Measurements from ENCODE around the gene PARD3. TPM values are rescaled to one million over a fixed set of nuclear protein-coding genes. Genes with fewer than 3 reads are reported as not detected.
"Not testable (repeated sequence)": the region's sequence is repeated elsewhere in the genome, so short reads cannot be mapped to it uniquely, and the experiment has no call there.

PARD3 gene
- total RNA-seq (2014; rRNA removed; shearing (Covaris generic)), result 23.9 and 30.0 TPM in 2 replicates

GRCh38 chr10:34815185-34816084 lies at the start of gene PARD3:
Gene PARD3, minus strand, starts transcription at chr10:34815296. Its CDS starts 301 bp downstream, at chr10:34814995.
- peak; percentile 64 for DNase-seq (ENCODE audit: low read depth)

DNA sequence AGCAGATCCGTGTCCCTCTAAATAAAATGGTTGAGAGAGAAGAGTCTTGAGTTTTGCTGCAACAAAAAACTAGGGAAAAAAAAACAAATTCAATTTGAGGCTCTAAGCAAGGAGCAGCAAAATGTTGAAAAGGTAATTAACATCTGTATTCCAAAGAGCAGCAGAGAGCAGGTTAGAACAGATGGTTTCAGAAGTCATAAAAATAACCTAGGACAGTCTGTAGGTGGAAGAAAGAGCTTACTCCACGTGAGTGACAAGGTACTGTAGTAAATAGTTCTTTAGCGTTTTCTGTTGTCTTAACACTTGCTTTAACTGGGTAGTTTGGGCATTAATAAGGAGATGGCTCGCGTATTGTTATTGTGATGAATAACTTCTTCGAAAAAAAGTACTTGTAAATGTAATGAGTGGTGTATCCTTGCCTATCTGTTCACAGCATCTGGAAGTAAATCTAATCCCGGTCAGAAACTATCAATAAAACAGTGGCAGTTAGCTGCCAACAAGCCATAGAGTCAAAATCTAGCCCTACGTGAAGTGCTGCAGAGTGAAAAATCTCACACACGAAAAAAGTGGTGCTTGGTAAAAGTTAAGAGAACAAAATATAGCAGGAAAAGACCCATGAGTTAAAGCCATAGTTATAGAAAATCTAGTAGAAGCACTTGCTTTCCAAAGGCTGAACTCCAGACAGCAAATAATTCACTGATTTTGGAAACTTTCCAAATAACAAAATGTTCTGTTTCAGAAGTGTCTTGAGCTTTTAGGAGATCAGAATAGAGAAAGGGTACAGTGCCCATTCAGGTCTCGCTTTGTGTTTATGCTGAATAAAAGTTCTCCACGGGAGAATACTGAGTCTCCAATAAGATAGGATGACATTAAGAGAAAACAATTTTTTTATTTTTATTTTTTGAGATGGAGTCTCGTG lies 49.3 kb upstream of the PARD3 start:
- DNase-seq (ENCODE audit: low read depth), result no peak

- DNase-seq (ENCODE audit: low read depth), result no peak
These were observed 47.8 kb upstream of the PARD3 start for GRCh38 chr10:34862892-34863291.

GRCh38 chr10:34861293-34862021 lies 46.4 kb upstream of the PARD3 start:
- no peak for DNase-seq (ENCODE audit: low read depth)

- DNase-seq (ENCODE audit: low read depth), result peak; percentile 13
These were observed 44.1 kb upstream of the PARD3 start for GRCh38 chr10:34859170-34859569.

DNA sequence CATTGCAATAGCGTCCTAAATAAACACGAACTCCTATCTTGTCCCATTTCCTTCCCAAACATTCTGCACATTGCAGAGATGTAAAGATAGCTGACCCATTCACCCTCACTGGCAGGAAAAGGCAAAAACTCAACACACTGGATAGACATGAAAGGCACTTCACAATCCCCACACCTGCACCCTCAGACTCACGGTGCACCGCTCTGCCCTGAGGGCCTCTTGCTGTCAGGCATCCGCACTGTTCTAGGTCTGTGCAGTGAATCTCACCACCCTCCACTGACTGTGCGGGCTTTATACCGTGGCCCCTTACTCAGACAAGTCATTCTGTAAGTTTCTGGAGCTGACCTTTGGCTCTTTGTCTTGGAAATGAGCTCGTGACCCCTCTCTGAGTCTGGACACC lies 42.9 kb upstream of the PARD3 start:
- no peak for DNase-seq (ENCODE audit: low read depth)

DNA sequence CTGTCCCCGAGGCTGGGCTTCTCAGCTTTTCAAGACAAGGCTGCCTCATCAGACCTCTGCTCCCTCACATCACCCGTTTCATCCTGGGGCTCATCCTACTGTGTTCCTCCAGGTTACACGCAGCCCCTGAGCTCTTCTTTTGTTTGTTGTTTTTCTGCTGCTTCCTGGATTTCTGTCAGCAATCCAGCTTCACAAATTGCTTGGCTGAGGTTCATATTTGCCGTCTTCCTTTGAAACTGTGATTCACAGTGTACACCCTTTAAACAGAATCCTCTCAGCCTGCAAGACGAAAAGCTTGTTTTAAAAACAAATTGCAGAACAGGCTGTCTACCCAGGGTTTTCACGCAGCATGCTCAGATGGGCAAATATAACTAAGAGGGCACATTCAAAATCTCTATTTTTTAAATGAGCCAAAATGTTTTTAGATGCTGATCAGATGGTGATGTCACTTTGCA lies 39.1 kb upstream of the PARD3 start:
- DNase-seq (ENCODE audit: low read depth), result peak; percentile 53

- no peak for DNase-seq (ENCODE audit: low read depth)
These were observed 38.3 kb upstream of the PARD3 start for GRCh38 chr10:34853357-34853756.

DNA sequence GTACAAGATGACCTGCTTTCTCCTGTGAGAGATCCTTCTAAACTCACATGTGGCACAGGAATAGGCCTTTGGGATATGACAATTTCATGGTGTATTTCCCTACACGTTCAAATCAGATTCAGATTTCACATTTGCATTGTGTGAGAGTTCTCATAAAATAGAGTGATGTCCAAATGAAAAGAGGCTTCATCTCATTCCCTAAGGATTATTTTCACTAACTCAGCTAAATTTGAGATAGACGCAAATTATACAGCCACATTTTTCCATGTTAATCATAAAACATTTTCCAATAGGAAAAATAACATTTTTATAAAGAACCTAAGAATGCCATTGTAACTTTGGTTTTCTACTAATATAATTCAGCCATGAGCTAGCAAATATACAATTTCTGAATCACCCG lies 35.5 kb upstream of the PARD3 start:
- DNase-seq (ENCODE audit: low read depth), result no peak

- DNase-seq (ENCODE audit: low read depth), result no peak
These were observed 34.9 kb upstream of the PARD3 start for GRCh38 chr10:34850036-34850435.

- no peak for DNase-seq (ENCODE audit: low read depth)
These were observed 30.0 kb upstream of the PARD3 start for GRCh38 chr10:34845070-34845469.

GRCh38 chr10:34844448-34844847 lies 29.4 kb upstream of the PARD3 start:
- DNase-seq (ENCODE audit: low read depth), result no peak

- not testable (repeated sequence) for DNase-seq (ENCODE audit: low read depth)
These were observed 28.4 kb upstream of the PARD3 start for GRCh38 chr10:34843470-34843869.

DNA sequence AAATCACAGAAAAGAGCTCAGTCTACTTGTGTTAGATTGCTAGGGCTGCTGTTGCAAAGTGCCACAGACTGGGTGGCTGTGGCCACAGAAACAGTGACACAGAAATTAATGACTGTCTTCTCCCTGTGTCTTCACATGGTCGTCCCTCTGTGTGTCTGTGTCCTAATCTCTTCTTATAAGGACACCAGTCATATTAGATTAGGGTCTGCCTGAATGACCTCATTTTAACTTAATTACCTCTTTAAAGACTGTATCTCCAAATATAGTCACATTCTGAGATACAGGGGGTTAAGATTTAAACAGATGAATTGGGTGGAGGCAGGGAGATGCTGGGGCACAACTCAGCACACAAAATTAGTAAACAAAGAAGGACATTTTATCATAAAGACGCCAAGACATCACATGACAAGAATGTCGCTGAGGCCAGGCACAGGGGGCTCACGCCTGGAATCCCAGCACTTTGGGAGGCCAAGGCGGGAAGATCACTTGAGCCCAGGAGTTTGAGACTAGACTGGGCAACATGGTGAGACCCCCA lies 23.3 kb upstream of the PARD3 start:
- no peak for DNase-seq (ENCODE audit: low read depth)

DNA sequence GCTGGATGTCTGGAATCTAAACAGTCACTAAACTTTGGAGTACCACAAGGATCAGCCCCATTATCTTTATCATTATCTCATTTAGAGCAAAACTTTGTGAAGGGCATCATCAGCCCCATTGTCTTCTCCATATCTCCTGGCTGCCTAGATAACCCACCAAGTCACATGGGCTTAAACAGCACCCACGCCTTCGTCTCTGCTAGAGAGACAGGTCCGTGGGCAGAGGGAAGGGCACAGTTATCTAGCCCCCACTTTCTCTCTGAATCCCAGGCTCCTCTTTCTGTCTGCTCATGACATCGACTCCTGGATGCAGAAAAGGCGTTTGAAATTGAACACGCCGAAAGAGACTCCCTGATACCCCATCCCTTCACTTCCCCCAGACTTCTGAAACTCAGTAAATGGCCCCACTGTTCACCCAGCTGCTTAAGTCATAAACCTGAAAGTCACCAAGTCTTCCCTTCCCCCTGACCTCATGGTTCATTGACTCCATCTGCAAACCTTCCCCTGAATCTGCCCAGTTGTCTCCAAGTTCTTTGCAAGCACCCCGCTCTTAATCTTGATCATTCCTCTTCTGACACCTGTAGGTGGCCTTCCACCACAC lies 20.9 kb upstream of the PARD3 start:
- no peak for DNase-seq (ENCODE audit: low read depth)

- no peak for DNase-seq (ENCODE audit: low read depth)
These were observed 19.2 kb upstream of the PARD3 start for GRCh38 chr10:34834274-34834673.

DNA sequence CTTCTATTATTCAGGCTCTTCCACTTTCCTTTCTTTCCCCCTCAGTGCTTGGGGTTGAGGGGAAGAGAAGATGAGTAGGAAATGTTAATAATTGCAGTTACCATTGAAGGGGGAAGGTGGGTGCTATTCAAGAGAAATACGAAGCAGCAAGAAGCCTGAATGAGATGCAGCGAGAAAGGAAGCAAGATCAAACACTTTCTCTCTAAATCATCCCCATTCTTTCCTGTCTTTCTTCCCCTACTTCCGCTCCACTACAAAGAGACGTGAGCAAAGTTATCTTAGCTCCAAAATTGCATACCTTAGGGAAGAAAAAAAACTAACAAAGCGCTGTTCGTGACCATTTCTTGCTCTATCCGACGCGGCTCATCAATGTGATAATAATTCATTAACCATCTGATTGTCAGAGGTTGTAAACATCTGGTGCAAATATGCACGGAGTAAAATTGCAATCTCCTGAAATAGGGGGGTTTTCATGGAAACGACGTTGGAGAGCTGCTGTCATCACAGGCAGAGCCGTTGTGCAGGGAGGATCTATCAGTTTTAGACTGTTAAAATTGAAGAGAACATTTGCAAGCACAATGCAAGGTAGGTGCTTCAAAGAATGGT lies 15.2 kb upstream of the PARD3 start:
- DNase-seq (ENCODE audit: low read depth), result no peak

GRCh38 chr10:34826857-34827766 lies 12.0 kb upstream of the PARD3 start:
- no peak for DNase-seq (ENCODE audit: low read depth)

DNA sequence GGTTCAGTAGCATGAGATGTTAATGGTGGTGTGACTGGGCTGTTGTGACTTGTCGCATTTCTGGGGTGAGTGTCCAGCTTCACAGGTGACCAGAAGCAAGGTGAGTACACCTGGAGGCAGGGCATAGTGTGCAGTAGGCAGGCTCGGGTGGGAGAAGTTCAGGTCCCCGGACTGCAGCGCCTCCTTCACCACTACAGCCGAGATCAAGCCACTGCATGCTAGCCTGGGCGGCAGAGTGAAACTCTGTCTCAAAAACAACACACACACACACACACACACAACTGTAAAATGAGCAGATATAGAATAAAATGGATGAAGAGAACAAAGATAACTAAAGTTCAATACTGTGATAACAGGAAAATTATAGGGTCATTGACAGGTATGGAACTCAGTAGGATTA lies 11.1 kb upstream of the PARD3 start:
- no peak for DNase-seq (ENCODE audit: low read depth)

DNA sequence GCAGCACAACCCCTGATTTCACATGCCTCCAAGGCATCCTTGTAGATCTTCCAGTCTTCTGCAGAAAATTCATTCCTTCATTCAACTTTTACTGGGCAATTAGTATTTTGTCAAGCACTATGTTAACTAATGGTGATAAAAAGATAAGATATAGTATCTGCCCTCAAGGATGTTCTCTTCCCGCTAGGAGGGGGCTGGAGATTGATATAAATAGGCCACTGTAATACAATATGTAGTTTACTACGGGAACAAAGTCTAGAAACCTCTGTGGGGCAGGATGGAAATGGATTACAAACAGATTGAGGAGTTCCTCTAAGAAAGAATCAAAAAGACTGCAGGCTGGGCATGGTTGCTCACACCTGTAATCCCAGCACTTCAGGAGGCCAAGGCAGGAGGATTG lies 10.3 kb upstream of the PARD3 start:
- DNase-seq (ENCODE audit: low read depth), result no peak

Measured in RPMI7951 (cell line).